ENCODE results near the gene CYBA.

CYBA gene

GRCh38 chr16:88650749-88651275 lies at the start of gene CYBA:
CYBA (minus strand) TSS chr16:88651053; CDS start chr16:88651013, 40 bp downstream.
- no peak for FAIRE-seq

GRCh38 chr16:88700322-88700635 lies 49.4 kb upstream of the CYBA start:
- no peak for FAIRE-seq

- FAIRE-seq = no peak
Measured at GRCh38 chr16:88699180-88699579, 48.3 kb upstream of the CYBA start.

- FAIRE-seq = no peak
Measured at GRCh38 chr16:88698646-88699045, 47.8 kb upstream of the CYBA start.

- no peak for FAIRE-seq
Measured at GRCh38 chr16:88697831-88698615, 47.2 kb upstream of the CYBA start.

GRCh38 chr16:88697116-88697830 lies 46.4 kb upstream of the CYBA start:
- FAIRE-seq = no peak

- FAIRE-seq = no peak
Measured at GRCh38 chr16:88696441-88696840, 45.6 kb upstream of the CYBA start.

GRCh38 chr16:88695753-88696152 lies 44.9 kb upstream of the CYBA start:
- FAIRE-seq = no peak

- no peak for FAIRE-seq
Measured at GRCh38 chr16:88695218-88695617, 44.4 kb upstream of the CYBA start.

- no peak for FAIRE-seq
Measured at GRCh38 chr16:88694221-88695087, 43.6 kb upstream of the CYBA start.

- no peak for FAIRE-seq
Measured at GRCh38 chr16:88693420-88694177, 42.7 kb upstream of the CYBA start.

GRCh38 chr16:88692861-88693260 lies 42.0 kb upstream of the CYBA start:
- no peak for FAIRE-seq

- no peak for FAIRE-seq
Measured at GRCh38 chr16:88691924-88692560, 41.2 kb upstream of the CYBA start.

- no peak for FAIRE-seq
Measured at GRCh38 chr16:88691129-88691813, 40.4 kb upstream of the CYBA start.

GRCh38 chr16:88690341-88691128 lies 39.7 kb upstream of the CYBA start:
- FAIRE-seq = no peak

GRCh38 chr16:88688013-88688778 lies 37.3 kb upstream of the CYBA start:
- no peak for FAIRE-seq

- FAIRE-seq = no peak
Measured at GRCh38 chr16:88687676-88688012, 36.8 kb upstream of the CYBA start.

GRCh38 chr16:88687254-88687576 lies 36.4 kb upstream of the CYBA start:
- no peak for FAIRE-seq

- no peak for FAIRE-seq
Measured at GRCh38 chr16:88686439-88687253, 35.8 kb upstream of the CYBA start, which contains the start of gene SNAI3. SNAI3 (minus strand) TSS chr16:88686507; CDS start chr16:88686406, 101 bp downstream.
